SU-DHL-6 (cell line): ENCODE data around the gene ETS1.

Experiments
- CTCF ChIP-seq: fragments of 200-600 bp; sonication (generic); IDR thresholded peaks from one replicate; pipeline ENCODE4 v1.5.1; 2017; ENCODE audit warnings: antibody characterized with exemption, mild to moderate bottlenecking, low read length, moderate library complexity; ENCODE audit not compliant: insufficient read depth, poor library complexity, severe bottlenecking
- EZH2phosphoT487 ChIP-seq: fragments of 200-600 bp; sonication (generic), shearing (Covaris generic); conservative IDR thresholded peaks from 2 replicates; pipeline ENCODE4 v1.6.1; 2018; ENCODE audit warnings: mild to moderate bottlenecking, antibody characterized with exemption, low read length, moderate library complexity, mixed read lengths

GRCh38 chr11:128487978-128488377 is 99.4 kb downstream of the ETS1 start:
- TF ChIP-seq CTCF (no peak), EZH2phosphoT487 (no peak)
